ENCODE results near the gene DRAP1.
"Not testable (repeated sequence)": the region's sequence is repeated elsewhere in the genome, so short reads cannot be mapped to it uniquely, and the experiment has no call there.

DRAP1 gene

DNA sequence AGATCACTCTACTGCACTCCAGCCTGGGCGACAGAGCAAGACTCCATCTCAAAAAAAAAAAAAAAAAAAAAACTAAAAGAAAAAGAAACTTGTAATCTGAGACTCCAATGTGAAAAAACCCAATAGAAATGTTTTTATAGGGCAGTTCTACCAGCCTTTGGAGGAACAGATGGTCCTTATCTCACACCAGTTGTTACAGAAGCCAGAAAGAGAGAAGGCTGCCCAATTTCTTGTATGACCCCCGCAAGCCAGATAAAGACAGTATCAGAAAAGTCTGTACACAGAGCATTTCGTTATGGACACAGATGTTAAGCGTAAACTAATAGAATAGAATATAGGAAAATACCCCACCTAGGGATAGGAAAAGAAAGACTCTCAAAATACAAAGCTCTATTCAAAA is 14.8 kb downstream of the DRAP1 start:
- no peak for DNase-seq

DNA sequence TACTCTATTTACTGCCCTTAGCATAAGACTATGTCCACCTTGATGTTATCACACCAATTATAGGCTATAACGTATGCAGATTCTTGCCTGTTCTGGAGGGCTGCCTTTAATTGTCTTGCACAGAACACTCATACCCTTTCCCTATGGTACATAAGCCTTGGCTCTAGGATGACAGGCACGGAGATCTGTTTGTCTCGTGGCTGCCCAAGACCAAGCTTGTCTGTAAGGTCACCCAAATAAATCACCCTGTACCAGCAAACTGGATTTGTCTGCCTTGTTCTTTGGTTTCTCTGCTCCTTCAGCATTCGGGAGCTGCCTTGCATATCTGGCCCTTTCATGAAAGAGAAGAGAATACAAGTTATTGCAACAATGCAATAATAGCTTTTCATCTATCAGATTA is 18.5 kb downstream of the DRAP1 start:
- no peak for DNase-seq

DNA sequence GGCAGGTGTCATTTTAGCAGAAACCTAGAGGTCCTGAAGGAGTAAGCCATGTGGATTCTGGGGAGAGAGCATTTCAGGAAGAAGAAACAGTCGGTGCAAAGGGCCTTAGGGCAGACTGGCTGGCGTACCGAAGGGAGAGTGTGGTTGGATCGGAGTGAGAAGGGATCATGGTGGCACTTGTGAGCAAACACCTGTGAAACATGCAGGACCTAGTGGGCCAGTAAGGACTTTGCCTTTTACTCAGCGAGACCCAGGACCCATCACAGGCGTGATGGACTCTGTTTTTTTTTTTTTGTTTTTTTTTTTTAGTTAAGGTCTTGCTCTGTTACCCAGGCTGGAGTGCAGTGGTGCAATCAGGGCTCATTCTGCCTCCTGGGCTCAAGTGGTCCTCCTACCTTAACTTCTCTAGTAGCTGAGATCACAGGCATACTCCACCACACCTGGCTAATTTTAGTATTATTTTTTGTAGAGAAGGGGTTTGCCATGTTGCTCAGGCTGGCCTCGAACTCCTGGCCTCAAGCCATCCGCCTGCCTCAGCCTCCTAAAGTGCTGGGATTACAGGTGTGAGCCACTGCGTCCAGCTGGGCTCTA is 22.6 kb downstream of the DRAP1 start:
- DNase-seq, result no peak

DNA sequence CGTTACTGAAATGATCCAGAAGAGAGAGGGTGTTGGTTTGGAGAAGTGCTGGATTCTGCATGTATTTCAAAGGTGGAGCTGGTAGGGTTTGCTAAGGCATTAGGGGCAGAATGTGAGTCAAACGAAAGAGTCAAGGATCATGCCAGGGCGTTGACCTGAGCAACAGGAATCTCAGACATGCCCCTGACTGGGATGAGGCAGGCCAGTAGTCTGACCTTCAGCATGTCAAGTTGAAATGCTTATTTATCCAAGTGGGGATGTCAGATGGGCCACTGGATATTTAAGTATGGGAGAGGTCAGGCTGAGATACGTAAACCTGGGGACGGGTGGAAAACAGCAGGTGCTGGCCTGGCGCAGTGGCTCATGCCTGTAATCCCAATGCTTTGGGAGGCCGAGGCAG is 23.3 kb downstream of the DRAP1 start:
- DNase-seq, result no peak

DNA sequence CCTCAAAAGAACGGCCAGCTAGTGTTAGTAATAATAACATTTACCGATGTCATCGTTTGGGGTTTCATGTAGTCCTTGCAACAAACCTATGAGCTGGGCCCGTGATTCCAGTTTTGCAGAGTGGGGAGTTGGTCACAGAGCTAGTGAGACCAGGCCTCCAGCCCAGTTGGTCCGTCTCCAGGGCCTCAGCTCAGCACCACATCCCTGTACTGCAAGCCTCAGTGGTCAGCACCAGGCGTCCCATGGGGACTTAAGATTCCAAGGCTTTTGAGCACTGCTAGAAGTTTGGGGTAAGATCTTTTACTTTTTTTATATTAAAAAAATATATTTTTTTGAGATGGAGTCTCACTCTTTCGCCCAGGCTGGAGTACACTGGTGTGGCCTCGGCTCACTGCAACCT is 25.0 kb downstream of the DRAP1 start:
- DNase-seq, result no peak

DNA sequence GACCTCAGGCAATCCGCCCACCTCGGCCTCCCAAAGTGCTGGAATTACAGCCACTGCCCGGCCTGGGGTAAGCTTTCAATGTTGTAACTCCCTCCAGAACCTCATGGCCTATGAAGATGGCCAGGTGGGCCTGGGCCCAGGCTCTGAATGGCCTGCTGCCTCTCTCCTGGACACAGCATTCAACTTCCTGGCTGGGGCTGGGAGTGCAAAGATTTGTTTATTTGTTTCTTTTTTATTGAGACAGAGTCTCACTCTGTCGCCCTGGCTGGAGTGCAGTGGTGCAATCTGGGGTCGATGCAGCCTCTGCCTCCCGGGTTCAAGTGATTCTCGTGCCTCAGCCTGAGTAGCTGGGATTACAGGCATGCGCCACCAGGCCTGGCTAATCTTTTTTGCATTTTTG is 25.5 kb downstream of the DRAP1 start:
- no peak for DNase-seq

DNA sequence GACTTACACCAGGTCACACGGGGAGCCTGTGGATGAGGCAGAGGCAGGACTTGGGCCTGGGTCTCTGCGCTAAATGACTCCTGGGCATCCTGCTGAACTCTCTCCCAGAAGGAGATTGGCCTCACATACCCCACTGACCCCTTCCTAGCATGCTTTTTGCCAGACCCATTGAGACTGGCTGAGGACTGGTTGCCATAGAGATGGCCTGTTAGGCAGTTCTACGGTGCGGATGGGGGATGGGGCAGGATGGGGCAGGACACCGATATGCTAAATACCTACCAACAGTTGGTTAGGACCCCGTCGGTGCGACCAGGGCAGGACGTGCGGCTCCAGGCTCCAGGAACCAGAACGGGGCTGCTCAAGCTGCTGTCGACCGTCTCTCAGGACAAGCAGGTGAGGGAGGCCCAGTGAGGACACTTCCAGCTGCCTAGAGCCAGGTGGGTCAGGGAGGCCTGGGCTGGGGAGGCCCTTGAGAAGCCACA is 26.2 kb downstream of the DRAP1 start, which contains the start of gene TSGA10IP:
TSGA10IP (plus strand) TSS at position 51 of the 482 bp plus-strand sequence; CDS start at position 247, 196 bp downstream.
- DNase-seq, result no peak

DNA sequence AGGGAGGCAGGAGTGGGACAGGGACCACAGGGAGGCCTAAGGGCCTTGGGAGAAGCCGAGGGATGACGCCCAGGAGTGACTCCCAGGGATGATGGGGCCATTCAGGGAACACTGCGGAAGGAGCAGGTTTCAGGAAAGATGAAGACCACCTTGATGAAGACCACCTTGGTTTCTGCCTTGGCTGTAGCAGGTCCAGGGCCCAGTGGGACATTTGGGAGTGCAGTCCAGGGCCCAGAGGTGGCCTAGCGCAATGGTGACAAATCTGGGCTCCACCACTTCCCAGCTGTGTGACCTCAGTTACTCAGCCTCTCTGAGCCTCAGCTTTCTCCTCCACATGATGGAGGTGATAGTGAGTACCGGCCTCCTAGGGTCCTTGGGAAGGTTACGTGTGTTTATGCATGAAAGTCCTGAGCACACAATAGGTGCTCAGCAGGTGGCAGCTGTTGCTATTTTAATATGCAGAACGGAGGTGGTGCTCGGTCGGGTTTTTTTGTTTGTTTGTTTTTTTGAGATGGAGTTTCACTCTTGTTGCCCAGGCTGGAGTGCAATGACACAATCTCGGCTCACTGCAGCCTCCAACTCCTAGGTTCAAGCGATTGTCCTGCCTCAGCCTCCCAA is 26.8 kb downstream of the DRAP1 start:
- DNase-seq, result no peak

DNA sequence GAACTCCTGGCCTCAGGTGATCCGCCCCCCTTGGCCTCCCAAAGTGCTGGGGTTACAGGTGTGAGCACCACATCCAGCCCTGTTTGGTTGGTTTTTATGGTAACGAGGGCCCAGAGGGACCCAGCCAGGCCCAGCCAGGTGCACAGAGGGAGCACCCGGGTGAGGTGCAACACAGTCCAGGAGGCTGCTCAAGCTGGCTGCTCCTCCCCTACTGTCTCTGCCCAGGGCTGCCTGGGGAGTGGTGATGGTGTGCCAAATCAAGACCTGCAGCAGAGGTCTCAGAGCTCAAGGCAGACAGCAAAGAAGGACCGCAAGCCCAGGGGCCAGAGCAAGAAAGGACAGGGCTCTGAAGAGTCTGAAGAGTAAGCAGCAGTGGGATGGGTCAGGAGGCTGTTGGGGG is 27.4 kb downstream of the DRAP1 start:
- no peak for DNase-seq

DNA sequence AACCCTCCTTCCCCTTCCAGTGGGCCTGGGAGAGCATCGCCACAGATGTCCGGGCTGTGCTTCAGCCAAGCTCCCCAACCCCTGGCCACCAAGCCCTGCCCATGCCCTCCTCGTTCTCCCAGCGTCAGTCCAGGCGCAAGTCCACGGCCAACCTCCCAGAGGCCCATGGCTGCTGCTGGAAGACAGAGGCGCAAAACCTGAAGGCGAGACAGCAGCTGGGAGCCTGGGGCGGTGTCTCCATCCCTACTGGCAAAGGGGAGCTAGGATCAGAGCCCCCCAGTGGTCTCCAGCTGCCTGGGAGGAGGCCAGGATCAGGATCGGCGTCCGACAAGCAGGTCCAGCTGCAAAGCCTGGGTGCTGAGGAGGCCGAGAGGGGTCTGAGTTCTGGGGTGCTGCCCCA is 27.9 kb downstream of the DRAP1 start:
- no peak for DNase-seq

DNA sequence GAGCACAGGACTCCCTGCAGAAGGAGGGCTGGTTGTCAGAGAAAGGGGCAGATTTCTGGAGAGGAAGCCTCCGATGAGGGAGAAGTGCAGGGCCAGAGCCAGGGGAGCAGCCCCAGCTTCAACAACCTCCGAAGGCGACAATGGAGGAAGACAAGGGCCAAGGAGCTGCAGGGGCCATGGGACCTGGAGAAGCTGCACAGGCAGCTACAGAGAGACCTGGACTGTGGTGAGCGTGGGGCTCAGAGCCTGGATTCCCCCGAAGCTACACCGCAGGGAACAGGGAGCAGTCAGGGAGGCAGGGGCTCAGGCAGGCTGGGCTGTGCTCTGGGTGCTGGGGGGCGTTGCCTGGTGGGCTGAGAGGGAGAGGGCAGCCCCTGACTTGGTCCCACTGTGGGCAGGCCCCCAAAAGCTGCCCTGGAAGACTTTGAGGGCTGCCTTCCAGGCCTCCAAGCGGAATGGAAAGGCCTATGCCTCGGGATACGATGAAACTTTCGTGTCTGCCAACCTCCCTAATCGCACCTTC is 28.4 kb downstream of the DRAP1 start:
- no peak for DNase-seq

DNA sequence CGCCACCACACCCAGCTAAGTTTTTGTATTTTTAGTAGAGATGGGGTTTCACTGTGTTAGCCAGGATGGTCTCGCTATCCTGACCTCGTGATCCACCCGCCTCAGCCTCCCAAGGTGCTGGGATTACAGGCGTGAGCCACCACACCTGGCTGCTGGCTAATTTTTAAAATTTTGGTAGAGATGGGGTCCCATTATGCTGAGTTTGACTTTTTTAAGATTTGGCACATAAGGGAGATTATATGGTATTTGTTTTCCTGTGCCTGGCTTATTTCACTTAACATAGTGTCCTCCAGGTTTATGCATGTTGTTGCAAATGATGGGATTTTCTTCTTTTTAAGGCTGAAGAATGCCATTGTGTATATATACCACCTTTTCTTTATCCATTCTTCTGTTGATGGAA is 31.5 kb downstream of the DRAP1 start:
- DNase-seq, result not testable (repeated sequence)

DNA sequence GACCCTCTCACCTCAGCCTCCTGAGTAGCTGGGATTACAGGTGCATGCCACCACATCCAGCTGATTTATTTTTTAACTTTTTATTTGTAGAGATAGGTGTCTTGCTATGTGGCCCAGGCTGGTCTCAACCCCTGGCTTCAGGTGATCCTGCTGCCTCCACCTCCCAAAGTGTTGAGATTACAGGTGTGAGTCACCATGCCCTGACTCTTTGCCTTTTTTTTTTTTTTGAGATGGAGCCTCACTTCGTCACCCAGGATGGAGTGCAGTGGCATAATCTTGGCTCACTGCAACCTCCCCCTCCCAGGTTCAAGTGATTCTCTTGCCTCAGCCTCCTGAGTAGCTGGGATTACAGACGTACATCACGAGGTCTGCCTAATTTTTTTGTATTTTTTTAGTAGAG is 32.4 kb downstream of the DRAP1 start:
- not testable (repeated sequence) for DNase-seq

DNA sequence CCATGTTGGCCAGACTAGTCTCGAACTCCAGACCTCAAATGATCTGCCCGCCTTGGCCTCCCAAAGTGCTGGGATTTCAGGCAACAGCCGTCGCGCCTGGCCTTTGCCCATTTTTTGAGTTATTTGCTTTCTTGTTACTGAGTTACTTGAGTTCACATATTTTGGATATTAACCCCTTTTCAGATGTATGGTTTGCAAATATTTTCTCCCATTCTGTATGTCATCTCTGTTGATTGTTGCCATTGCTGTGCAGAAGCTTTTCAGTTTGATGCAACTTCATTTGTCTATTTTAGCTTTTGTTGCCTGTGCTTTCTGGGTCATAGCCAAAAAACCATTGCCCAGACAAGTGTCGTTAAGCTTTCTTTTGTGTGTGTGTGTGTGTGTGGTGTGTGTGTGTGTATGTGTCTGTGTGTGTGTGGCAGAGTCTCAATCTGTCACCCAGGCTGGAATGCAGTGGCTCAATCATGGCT is 32.9 kb downstream of the DRAP1 start:
- DNase-seq, result no peak

DNA sequence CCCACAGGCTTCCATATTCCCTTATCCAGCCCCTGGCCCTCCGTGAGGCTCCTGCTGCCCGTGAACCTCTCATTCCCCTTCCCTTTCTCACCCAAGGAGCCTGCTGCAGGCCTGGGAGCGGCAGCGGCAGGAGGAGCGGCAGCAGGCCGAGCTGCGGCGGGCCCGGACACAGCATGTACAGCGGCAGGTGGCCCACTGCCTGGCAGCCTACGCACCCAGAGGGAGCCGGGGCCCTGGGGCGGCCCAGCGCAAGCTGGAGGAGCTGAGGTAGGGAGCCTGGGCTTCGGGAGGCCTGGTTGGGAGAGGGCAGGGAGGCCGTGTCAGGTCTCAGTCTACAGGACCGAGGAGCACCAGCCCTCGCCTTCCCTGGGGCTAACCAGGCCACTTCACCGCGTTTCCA is 34.2 kb downstream of the DRAP1 start:
- DNase-seq, result no peak

DNA sequence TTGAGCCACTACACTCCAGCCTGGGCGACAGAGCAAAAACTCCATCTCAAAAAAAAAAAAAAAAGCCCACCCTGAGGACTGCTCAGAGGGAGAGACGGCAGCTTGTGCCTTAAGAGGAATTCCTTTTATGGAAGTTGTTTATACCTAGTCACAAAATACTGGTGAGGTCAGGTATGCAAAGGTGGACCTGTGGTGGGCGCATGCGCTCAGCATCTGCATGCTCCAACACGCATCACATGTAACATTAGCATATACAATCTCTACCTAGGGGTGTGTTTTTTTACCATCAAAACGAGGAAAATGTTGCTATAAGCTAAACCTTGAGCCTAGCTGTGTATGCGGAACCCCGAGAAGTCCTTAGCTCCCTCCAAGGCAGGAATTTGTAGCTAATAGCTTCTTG is 35.5 kb downstream of the DRAP1 start:
- no peak for DNase-seq

DNA sequence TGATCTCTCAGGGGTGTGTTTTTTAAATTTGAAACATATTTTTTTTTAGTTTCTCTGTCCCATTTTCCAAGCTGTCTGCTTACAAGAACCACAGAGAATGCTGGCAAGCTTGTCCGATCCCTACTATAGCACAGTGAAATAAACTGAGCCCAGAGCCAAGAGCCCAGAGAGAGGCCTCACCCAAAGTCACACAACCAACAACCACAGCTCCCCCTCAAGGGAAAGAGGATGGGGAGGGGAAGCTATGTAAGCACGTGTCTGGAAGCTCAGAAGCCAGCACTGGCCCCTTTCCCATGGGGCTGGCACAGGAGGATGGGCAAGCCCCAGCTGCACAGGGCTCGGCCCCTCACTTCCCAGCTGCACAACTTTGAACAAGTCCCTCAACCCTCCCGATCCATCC is 39.1 kb downstream of the DRAP1 start:
- DNase-seq, result no peak

DNA sequence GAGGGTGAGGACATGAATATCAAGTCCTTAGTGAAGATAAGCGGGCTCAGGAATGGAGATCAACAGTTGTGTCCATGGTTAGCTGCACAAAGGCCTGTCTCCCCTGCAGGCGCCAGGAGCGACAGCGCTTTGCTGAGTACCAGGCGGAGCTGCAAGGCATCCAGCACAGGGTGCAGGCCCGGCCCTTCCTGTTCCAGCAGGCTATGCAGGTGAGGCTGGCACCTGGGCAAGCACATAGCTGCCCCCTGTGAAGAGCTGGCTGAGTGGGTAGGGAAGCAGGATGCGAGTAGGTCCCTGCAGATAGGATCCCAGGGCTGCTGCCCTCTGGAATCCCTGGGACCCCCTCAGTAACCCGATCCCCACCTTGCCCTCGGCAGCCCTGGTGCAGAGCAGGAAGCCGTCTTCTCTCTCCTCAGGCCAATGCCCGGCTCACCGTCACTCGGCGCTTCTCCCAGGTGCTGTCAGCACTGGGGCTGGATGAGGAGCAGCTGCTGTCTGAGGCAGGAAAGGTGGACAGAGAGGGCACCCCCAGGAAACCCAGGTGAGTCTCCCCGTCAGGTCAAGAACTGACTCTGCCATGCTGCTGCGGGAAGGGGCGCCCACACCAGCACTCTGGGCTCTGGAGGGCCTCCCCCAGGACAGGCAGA is 39.7 kb downstream of the DRAP1 start:
- DNase-seq, result no peak

DNA sequence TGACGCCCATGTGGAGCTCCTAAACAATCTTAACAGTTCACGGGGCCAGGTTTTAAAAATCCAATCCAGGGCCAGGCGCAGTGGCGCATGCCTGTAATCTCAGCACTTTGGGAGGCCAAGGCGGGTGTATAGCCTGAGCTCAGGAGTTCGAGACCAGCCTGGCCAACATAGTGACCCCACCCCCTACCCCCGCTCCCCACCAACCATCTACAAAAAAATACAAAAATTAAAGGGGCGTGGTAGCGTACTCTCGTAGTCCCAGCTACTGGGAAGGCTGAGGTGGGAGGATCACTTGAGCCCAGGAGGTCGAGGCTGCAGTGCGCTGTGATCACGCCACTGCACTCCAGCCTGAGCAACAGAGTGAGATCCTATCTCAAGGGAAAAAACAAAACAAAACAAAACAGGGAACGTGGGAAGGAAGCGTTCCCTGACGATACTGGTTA is 41.6 kb downstream of the DRAP1 start:
- DNase-seq, result no peak

DNA sequence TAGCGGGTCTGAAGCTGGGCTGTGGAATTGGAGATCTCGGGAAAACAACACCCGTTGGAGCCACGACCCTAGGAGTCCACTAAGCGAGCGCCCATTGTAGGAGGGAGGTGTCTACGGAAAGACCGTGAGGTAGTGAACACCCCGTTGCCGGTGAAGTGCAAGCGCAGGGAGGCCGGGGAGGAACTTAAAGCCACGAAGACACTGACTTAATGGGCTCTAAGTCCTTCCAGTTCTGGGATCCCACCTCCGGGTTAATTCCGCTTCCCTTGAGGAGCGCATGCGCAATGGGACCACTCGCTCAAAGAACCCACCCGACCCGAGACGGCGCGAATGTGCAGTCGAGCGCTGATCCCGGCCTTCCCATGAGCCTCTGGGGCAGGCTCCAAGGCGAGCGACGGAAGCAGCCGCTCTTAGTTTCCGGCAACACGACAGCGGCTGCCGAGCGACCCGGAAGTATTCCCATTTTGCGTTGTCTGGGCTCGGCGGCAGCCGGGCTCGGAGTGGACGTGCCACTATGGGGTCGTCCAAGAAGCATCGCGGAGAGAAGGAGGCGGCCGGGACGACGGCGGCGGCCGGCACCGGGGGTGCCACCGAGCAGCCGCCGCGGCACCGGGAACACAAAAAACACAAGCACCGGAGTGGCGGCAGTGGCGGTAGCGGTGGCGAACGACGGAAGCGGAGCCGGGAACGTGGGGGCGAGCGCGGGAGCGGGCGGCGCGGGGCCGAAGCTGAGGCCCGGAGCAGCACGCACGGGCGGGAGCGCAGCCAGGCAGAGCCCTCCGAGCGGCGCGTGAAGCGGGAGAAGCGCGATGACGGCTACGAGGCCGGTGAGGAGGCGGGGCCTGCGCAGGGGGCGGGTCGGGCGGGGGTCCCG is 42.3 kb downstream of the DRAP1 start, which contains the start of gene SART1:
SART1 (plus strand) TSS at position 468 of the 874 bp plus-strand sequence; CDS start at position 515, 47 bp downstream.
- peak; percentile 98 for DNase-seq

DNA sequence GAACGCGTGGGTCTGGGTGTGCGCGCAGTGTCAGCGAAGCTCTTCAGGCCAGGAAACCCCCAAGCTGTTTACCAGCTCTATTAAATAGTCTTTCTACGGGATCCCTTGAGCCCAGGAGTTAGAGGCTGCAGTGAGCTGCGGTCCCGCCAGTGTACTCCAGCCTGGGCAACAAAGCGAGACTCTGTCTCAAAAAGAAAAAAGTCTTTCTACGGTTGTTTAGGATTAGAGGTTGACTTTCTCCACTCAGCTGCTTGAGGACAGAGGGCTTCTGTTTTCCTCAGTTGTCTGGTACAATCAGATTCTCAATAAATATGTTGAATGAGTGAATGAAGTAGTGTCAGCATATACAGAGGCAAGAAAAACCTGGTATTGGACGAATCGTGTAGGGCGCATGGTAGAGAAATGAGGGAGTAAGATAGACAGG is 42.9 kb downstream of the DRAP1 start:
- DNase-seq, result no peak

DNA sequence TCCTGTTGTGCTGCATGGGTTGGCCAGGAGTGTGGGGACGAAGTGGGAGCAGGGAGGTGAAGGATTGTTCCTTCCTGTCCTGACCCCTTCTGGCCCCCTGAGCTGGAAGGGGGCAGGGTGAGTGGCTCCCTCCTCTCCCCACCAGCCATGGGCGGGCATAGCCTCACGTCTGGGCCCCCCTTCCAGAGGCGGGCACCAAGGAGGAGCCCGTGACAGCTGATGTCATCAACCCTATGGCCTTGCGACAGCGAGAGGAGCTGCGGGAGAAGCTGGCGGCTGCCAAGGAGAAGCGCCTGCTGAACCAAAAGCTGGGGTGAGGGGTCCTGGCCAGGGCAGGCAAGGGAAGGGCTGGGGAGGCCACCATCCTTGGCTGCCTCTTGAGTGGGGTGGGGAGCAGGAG is 45.7 kb downstream of the DRAP1 start:
- no peak for DNase-seq

Measured in inflammatory macrophage treated with lipopolysaccharide for 4 hours (primary cell).